K562 (cell line): ENCODE results near the gene PRKCE. TPM values are rescaled to one million over a fixed set of nuclear protein-coding genes. Genes with fewer than 3 reads are reported as not detected.

ENCODE experiments used
- CREB5 ChIP-seq: fragments of 250-450 bp; sonication (Bioruptor Pico); IDR thresholded peaks from 2 replicates; pipeline ENCODE4 v1.5.0; 2020; ENCODE audit warnings: mild to moderate bottlenecking
- DIDO1 ChIP-seq: fragments of 450-650 bp; IDR thresholded peaks from 2 replicates; pipeline ENCODE4 v1.6.1; 2016; ENCODE audit warnings: low read depth, missing biosample characterization, missing genetic modification characterization
- ELF2 ChIP-seq: fragments of 250-450 bp; sonication (Bioruptor Pico); IDR thresholded peaks from 2 replicates; pipeline ENCODE4 v1.5.0; 2021; ENCODE audit warnings: mild to moderate bottlenecking
- GMEB1 ChIP-seq: fragments of 250-450 bp; sonication (Bioruptor Pico); IDR thresholded peaks from 2 replicates; pipeline ENCODE4 v1.4.0; 2020; ENCODE audit warnings: mild to moderate bottlenecking
- HDAC1 ChIP-seq, 2 experiments: fragments of 450-650 bp; IDR thresholded peaks; 2 replicates each; pipeline ENCODE4 v1.6.1; 2016 to 2017; ENCODE audit warnings: inconsistent platforms in 1 of 2, mild to moderate bottlenecking in 1 of 2, moderate library complexity in 1 of 2
- KLF6 ChIP-seq: fragments of 250-450 bp; sonication (Bioruptor Pico); IDR thresholded peaks from 2 replicates; pipeline ENCODE4 v1.4.0; 2020; ENCODE audit warnings: mild to moderate bottlenecking, moderate library complexity, borderline replicate concordance
- MAZ ChIP-seq, 2 experiments: fragments of 450-650 bp in 1 of 2; sonication (generic) in 1 of 2; formaldehyde crosslinking; IDR thresholded peaks in 1 of 2; conservative IDR thresholded peaks in 1 of 2; 2 replicates each; pipeline versions ENCODE4 v1.4.0 to v1.5.0; 2020; ENCODE audit warnings: mild to moderate bottlenecking in 1 of 2, missing genetic modification reagents in 1 of 2
- NFYB ChIP-seq: IDR thresholded peaks from 2 replicates; pipeline ENCODE4 v1.6.1; 2011; ENCODE audit warnings: mild to moderate bottlenecking, moderate library complexity; ENCODE audit not compliant: insufficient read length; ENCODE audit errors: extremely low read depth
- NR2C2 ChIP-seq, 2 experiments: fragments of 200-800 bp in 1 of 2; sonication (Bioruptor generic) in 1 of 2; sonication (generic) in 1 of 2; formaldehyde crosslinking in 1 of 2; IDR thresholded peaks; 2 replicates each; pipeline versions ENCODE4 v1.6.1 to v1.8.0; 2016 to 2022; ENCODE audit warnings: mild to moderate bottlenecking in 1 of 2, missing compliant biosample characterization in 1 of 2, missing genetic modification characterization in 1 of 2, missing genetic modification reagents in 1 of 2
- RBM39 ChIP-seq: fragments of 200-400 bp; formaldehyde crosslinking; optimal IDR thresholded peaks from 2 replicates; pipeline ENCODE3; 2018; ENCODE audit warnings: low read depth, low read length
- RHOXF2B ChIP-seq: fragments of 250-450 bp; sonication (Bioruptor Pico); conservative IDR thresholded peaks from 2 replicates; pipeline ENCODE4 v1.5.1; 2021
- SPI1 ChIP-seq: IDR thresholded peaks from 2 replicates; pipeline ENCODE4 v1.6.1; 2011; ENCODE audit warnings: low read depth, low read length, control low read depth, borderline replicate concordance
- SREBF2 ChIP-seq: sonication (generic); formaldehyde crosslinking; IDR thresholded peaks from 2 replicates; pipeline ENCODE4 v1.4.0; 2020; ENCODE audit warnings: mild to moderate bottlenecking, missing genetic modification reagents
- TGIF2 ChIP-seq: sonication (generic); formaldehyde crosslinking; IDR thresholded peaks from 2 replicates; pipeline ENCODE4 v1.8.1; 2022; ENCODE audit warnings: mild to moderate bottlenecking, missing genetic modification reagents, moderate library complexity
- VEZF1 ChIP-seq: fragments of 200-800 bp; sonication (Bioruptor generic); IDR thresholded peaks from 2 replicates; pipeline ENCODE4 v1.6.1; 2017; ENCODE audit warnings: missing genetic modification characterization, missing compliant biosample characterization
- YBX1 ChIP-seq: fragments of 450-650 bp; IDR thresholded peaks from 2 replicates; pipeline ENCODE4 v1.7.1; 2016; ENCODE audit warnings: mild to moderate bottlenecking
- ZBTB43 ChIP-seq: sonication (generic); formaldehyde crosslinking; IDR thresholded peaks from 2 replicates; pipeline ENCODE4 v1.8.0; 2023; ENCODE audit warnings: mild to moderate bottlenecking, missing genetic modification reagents
- ZFP36 ChIP-seq: fragments of 150-350 bp; IDR thresholded peaks from 2 replicates; pipeline ENCODE4 v1.6.1; 2018; ENCODE audit warnings: low read length, low read depth; ENCODE audit not compliant: partially characterized antibody
- ZNF124 ChIP-seq: sonication (generic); formaldehyde crosslinking; IDR thresholded peaks from 2 replicates; pipeline ENCODE4 v1.8.1; 2022; ENCODE audit warnings: missing genetic modification reagents
- ZNF274 ChIP-seq: IDR thresholded peaks from 2 replicates; pipeline ENCODE4 v1.6.1; 2011; ENCODE audit warnings: low read depth, mild to moderate bottlenecking, low read length, moderate library complexity, borderline replicate concordance
- ZNF77 ChIP-seq: fragments of 250-450 bp; sonication (Bioruptor Pico); IDR thresholded peaks from 2 replicates; pipeline ENCODE4 v1.5.0; 2020
- ZNF778 ChIP-seq: fragments of 450-650 bp; formaldehyde crosslinking; IDR thresholded peaks from 2 replicates; pipeline ENCODE4 v1.4.0; 2020; ENCODE audit warnings: mild to moderate bottlenecking, moderate library complexity
- polyA plus RNA-seq, 8 experiments: library from polyadenylated mRNA; depleted of rRNA in 4 of 8; stranded (reverse) in 5 of 8; unstranded in 3 of 8; fragments of >200 nt; fragmentation: Nextera tagmentation in 2 of 8; fragmentation: Illumina TruSeq in 1 of 8; extraction: Ambion mirVana in 2 of 8; extraction: Trizol in 1 of 8; gene quantifications; 2 replicates each; pipeline versions ENCODE4 v1.2.1 to v1.2.3, GENCODE V29; 2011 to 2014; ENCODE audit warnings: inconsistent platforms in 1 of 8, missing spikeins in 1 of 8
- total RNA-seq, 7 experiments: library from RNA; depleted of rRNA in 6 of 7; stranded (reverse); fragments of >200 nt in 6 of 7; fragmentation: Illumina TruSeq in 2 of 7; extraction: Trizol in 2 of 7; gene quantifications; 2 replicates each; pipeline versions ENCODE4 v1.2.1 to v1.2.3, GENCODE V29; 2011 to 2021; ENCODE audit warnings: low replicate concordance in 1 of 7

Gene PRKCE
- total and polyA plus RNA-seq, 9 of the 15 experiments (the other 6 are each of a cell fraction or from before 2014, with no cell fraction given) = 0.06 to 1.0 (median 0.22) TPM; not detected in 1

- TF ChIP-seq MAZ (CRISPR knock-in tag; conservative IDR thresholded peaks at IDR 0.05 in 1 of 2, IDR thresholded peaks at IDR 0.05 in 1 of 2) (peak in 1 of 2 experiments; percentile 46; a peak in 2 of 4 replicates), YBX1 (no peak), ZBTB43 (no peak), ZNF274 (no peak), ZNF124 (CRISPR knock-in tag) (no peak), CREB5 (CRISPR knock-in tag) (no peak), SREBF2 (no peak), NFYB (no peak), RHOXF2B (no peak), GMEB1 (CRISPR knock-in tag) (no peak), ZNF778 (no peak), ZFP36 (no peak), KLF6 (CRISPR knock-in tag) (no peak), SPI1 (no peak), ELF2 (CRISPR knock-in tag) (no peak), DIDO1 (tag) (0 out of 2 replicates have a peak, but pooled peaks have one; percentile 38), NR2C2 (CRISPR knock-in tag; IDR thresholded peaks at IDR 0.05) (no peak), NR2C2 (tag; IDR thresholded peaks at IDR 0.05) (peak; percentile 89), TGIF2 (CRISPR knock-in tag) (no peak), HDAC1 (IDR thresholded peaks at IDR 0.05) (no peak), VEZF1 (no peak), RBM39 (no peak), ZNF77 (CRISPR knock-in tag) (no peak)
Measured at GRCh38 chr2:45649858-45650811, 1.3 kb upstream of the PRKCE start (continued).
